HepG2 (cell line): Measurements from ENCODE around the gene SPATA21. TPM values are rescaled to one million over a fixed set of nuclear protein-coding genes. Genes with fewer than 3 reads are reported as not detected.

Experiments used
- ATF7 ChIP-seq, 2 experiments: fragments of 450-650 bp in 1 of 2; sonication (generic) in 1 of 2; formaldehyde crosslinking in 1 of 2; IDR thresholded peaks; 2 replicates each; pipeline versions ENCODE4 v1.4.0 to v1.6.1; 2016 to 2020; ENCODE audit warnings: antibody characterized with exemption in 1 of 2, mild to moderate bottlenecking in 1 of 2, missing genetic modification reagents in 1 of 2
- ATM ChIP-seq: fragments of 450-650 bp; IDR thresholded peaks from 2 replicates; pipeline ENCODE4 v1.7.1; 2017; ENCODE audit warnings: mild to moderate bottlenecking, borderline replicate concordance
- DMAP1 ChIP-seq: IDR thresholded peaks from 2 replicates; pipeline ENCODE4 v1.6.1; 2016
- MBD4 ChIP-seq: IDR thresholded peaks from 2 replicates; pipeline ENCODE4 v1.6.1; 2012; ENCODE audit warnings: low read length, inconsistent platforms, borderline replicate concordance
- RFXANK ChIP-seq: IDR thresholded peaks from 2 replicates; pipeline ENCODE4 v1.6.1; 2016
- SETDB1 ChIP-seq: sonication (generic); formaldehyde crosslinking; IDR thresholded peaks from 2 replicates; pipeline ENCODE4 v1.5.1; 2020; ENCODE audit warnings: missing genetic modification reagents, mild to moderate bottlenecking, borderline replicate concordance
- SRSF4 ChIP-seq: fragments of 200-400 bp; formaldehyde crosslinking; IDR thresholded peaks from one replicate; pipeline ENCODE4 v1.6.1; 2018; ENCODE audit warnings: mild to moderate bottlenecking, low read depth, low read length, moderate library complexity; ENCODE audit not compliant: poor library complexity, severe bottlenecking
- TAF1 ChIP-seq: sonication (generic); formaldehyde crosslinking; IDR thresholded peaks from 2 replicates; pipeline ENCODE4 v1.4.0; 2020; ENCODE audit warnings: missing genetic modification reagents
- TEAD3 ChIP-seq: optimal IDR thresholded peaks from 2 replicates; pipeline ENCODE3; 2016; ENCODE audit warnings: borderline replicate concordance
- ZNF12 ChIP-seq: sonication (generic); formaldehyde crosslinking; IDR thresholded peaks from 2 replicates; pipeline ENCODE4 v1.5.0; 2020; ENCODE audit warnings: missing genetic modification reagents
- ZNF264 ChIP-seq: sonication (generic); formaldehyde crosslinking; IDR thresholded peaks from 2 replicates; pipeline ENCODE4 v1.4.0; 2020; ENCODE audit warnings: missing genetic modification reagents
- ZNF30 ChIP-seq: sonication (generic); formaldehyde crosslinking; IDR thresholded peaks from 2 replicates; pipeline ENCODE4 v1.5.0; 2020; ENCODE audit warnings: mild to moderate bottlenecking, missing genetic modification reagents
- ZNF337 ChIP-seq: sonication (generic); formaldehyde crosslinking; IDR thresholded peaks from 2 replicates; pipeline ENCODE4 v1.5.1; 2020; ENCODE audit warnings: missing genetic modification reagents, low read depth, mild to moderate bottlenecking, borderline replicate concordance
- ZNF883 ChIP-seq: sonication (generic); formaldehyde crosslinking; IDR thresholded peaks from 2 replicates; pipeline ENCODE4 v1.5.1; 2020; ENCODE audit warnings: mild to moderate bottlenecking, missing genetic modification reagents; ENCODE audit errors: not compliant biosample characterization
- polyA plus RNA-seq, 8 experiments: library from polyadenylated mRNA; depleted of rRNA in 3 of 8; stranded (reverse) in 7 of 8; unstranded in 1 of 8; fragments of >200 nt; fragmentation: Illumina TruSeq in 4 of 8; extraction: Trizol in 4 of 8; gene quantifications; 2 replicates each; pipeline versions ENCODE4 v1.2.1 to v1.2.3, GENCODE V29; 2011 to 2016; ENCODE audit warnings: low read depth in 4 of 8, missing spikeins in 1 of 8, mixed read lengths in 1 of 8; ENCODE audit not compliant: insufficient read depth in 1 of 8
- total RNA-seq, 5 experiments: library from RNA; depleted of rRNA; stranded (reverse); fragments of >200 nt; fragmentation: Illumina TruSeq; extraction: Trizol; gene quantifications; 2 replicates each; pipeline ENCODE4 v1.2.3, GENCODE V29; 2016; ENCODE audit warnings: low read depth in 1 of 5
- TF ChIP-seq, protein P1 (sequence below): IDR thresholded peaks from 2 replicates; pipeline ENCODE4 v1.6.1; 2016; ENCODE audit warnings: missing genetic modification reagents, missing compliant biosample characterization
- TF ChIP-seq, protein P2 (sequence below): sonication (generic); formaldehyde crosslinking; IDR thresholded peaks from 2 replicates; pipeline ENCODE4 v1.5.0; 2020; ENCODE audit warnings: mild to moderate bottlenecking, missing genetic modification reagents
- TF ChIP-seq, protein P3 (sequence below): sonication (generic); formaldehyde crosslinking; IDR thresholded peaks from 2 replicates; pipeline ENCODE4 v1.8.0; 2022; ENCODE audit warnings: mild to moderate bottlenecking, missing genetic modification reagents, moderate library complexity
- TF ChIP-seq, protein P4 (sequence below): sonication (generic); formaldehyde crosslinking; IDR thresholded peaks from 2 replicates; pipeline ENCODE4 v1.4.0; 2020; ENCODE audit warnings: mild to moderate bottlenecking, missing genetic modification reagents

SPATA21 gene
- total and polyA plus RNA-seq, 2 of the 13 experiments (the other 11 are each of a cell fraction or from before 2014, with no cell fraction given): 0.80 to 1.4 TPM

DNA sequence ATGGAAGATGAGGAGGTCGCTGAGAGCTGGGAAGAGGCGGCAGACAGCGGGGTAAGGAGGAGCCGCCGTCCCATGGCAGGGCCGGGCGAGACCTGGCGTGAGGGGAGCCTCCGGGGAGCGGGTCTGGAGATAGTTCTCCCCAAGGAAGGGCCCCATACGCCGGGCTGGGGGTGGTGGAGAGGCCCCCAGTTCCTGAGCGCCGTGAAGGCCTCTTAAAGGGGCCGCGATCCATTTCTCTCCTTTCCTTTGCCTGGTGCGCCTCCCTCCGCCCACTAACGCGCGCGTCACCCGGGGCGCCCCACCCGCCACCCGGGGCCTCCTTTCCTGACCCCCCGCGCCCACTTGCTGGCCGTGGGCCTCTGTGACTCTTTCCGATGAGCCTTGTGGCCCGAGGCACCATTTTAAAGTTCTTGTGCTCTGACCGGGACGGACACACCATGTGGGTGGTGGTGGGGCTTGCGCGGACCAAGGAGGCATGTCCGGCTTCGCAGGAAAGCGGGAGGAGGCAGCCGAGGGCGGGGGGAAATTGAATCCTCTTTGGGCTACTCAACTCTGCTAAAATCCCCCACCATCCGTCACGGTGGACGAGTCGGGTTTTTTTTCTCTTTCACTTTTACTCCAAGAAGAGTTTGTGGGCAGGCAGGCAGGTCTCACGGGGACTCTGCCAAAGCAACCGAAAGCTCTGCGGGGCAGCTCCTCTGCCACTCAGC, 69.8 kb downstream of the SPATA21 start (continued):
- TF ChIP-seq, protein P1, sequence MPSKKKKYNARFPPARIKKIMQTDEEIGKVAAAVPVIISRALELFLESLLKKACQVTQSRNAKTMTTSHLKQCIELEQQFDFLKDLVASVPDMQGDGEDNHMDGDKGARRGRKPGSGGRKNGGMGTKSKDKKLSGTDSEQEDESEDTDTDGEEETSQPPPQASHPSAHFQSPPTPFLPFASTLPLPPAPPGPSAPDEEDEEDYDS (CRISPR knock-in tag): no peak; the same call in 1 of the 2 replicates
- TF ChIP-seq TAF1: peak; percentile 72; the same call in 1 of the 2 replicates
- no peak for TF ChIP-seq SETDB1 (CRISPR knock-in tag)
- no peak for TF ChIP-seq ATM
- TF ChIP-seq, protein P2, sequence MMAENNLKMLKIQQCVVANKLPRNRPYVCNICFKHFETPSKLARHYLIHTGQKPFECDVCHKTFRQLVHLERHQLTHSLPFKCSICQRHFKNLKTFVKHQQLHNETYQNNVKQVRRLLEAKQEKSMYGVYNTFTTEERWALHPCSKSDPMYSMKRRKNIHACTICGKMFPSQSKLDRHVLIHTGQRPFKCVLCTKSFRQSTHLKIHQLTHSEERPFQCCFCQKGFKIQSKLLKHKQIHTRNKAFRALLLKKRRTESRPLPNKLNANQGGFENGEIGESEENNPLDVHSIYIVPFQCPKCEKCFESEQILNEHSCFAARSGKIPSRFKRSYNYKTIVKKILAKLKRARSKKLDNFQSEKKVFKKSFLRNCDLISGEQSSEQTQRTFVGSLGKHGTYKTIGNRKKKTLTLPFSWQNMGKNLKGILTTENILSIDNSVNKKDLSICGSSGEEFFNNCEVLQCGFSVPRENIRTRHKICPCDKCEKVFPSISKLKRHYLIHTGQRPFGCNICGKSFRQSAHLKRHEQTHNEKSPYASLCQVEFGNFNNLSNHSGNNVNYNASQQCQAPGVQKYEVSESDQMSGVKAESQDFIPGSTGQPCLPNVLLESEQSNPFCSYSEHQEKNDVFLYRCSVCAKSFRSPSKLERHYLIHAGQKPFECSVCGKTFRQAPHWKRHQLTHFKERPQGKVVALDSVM: no peak; the same call in 1 of the 2 replicates
- peak; percentile 66; the same call in 1 of the 2 replicates for TF ChIP-seq ZNF264 (CRISPR knock-in tag)
- TF ChIP-seq ZNF883 (CRISPR knock-in tag): peak; percentile 80
- no peak for TF ChIP-seq MBD4
- TF ChIP-seq RFXANK (CRISPR knock-in tag): no peak
- TF ChIP-seq SRSF4: no peak
- TF ChIP-seq DMAP1 (CRISPR knock-in tag): peak; percentile 71
- TF ChIP-seq, protein P3, sequence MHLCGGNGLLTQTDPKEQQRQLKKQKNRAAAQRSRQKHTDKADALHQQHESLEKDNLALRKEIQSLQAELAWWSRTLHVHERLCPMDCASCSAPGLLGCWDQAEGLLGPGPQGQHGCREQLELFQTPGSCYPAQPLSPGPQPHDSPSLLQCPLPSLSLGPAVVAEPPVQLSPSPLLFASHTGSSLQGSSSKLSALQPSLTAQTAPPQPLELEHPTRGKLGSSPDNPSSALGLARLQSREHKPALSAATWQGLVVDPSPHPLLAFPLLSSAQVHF: no peak
- no peak for TF ChIP-seq ZNF30
- peak; percentile 61; the same call in 1 of the 2 replicates for TF ChIP-seq ZNF12 (CRISPR knock-in tag)
- TF ChIP-seq, protein P4, sequence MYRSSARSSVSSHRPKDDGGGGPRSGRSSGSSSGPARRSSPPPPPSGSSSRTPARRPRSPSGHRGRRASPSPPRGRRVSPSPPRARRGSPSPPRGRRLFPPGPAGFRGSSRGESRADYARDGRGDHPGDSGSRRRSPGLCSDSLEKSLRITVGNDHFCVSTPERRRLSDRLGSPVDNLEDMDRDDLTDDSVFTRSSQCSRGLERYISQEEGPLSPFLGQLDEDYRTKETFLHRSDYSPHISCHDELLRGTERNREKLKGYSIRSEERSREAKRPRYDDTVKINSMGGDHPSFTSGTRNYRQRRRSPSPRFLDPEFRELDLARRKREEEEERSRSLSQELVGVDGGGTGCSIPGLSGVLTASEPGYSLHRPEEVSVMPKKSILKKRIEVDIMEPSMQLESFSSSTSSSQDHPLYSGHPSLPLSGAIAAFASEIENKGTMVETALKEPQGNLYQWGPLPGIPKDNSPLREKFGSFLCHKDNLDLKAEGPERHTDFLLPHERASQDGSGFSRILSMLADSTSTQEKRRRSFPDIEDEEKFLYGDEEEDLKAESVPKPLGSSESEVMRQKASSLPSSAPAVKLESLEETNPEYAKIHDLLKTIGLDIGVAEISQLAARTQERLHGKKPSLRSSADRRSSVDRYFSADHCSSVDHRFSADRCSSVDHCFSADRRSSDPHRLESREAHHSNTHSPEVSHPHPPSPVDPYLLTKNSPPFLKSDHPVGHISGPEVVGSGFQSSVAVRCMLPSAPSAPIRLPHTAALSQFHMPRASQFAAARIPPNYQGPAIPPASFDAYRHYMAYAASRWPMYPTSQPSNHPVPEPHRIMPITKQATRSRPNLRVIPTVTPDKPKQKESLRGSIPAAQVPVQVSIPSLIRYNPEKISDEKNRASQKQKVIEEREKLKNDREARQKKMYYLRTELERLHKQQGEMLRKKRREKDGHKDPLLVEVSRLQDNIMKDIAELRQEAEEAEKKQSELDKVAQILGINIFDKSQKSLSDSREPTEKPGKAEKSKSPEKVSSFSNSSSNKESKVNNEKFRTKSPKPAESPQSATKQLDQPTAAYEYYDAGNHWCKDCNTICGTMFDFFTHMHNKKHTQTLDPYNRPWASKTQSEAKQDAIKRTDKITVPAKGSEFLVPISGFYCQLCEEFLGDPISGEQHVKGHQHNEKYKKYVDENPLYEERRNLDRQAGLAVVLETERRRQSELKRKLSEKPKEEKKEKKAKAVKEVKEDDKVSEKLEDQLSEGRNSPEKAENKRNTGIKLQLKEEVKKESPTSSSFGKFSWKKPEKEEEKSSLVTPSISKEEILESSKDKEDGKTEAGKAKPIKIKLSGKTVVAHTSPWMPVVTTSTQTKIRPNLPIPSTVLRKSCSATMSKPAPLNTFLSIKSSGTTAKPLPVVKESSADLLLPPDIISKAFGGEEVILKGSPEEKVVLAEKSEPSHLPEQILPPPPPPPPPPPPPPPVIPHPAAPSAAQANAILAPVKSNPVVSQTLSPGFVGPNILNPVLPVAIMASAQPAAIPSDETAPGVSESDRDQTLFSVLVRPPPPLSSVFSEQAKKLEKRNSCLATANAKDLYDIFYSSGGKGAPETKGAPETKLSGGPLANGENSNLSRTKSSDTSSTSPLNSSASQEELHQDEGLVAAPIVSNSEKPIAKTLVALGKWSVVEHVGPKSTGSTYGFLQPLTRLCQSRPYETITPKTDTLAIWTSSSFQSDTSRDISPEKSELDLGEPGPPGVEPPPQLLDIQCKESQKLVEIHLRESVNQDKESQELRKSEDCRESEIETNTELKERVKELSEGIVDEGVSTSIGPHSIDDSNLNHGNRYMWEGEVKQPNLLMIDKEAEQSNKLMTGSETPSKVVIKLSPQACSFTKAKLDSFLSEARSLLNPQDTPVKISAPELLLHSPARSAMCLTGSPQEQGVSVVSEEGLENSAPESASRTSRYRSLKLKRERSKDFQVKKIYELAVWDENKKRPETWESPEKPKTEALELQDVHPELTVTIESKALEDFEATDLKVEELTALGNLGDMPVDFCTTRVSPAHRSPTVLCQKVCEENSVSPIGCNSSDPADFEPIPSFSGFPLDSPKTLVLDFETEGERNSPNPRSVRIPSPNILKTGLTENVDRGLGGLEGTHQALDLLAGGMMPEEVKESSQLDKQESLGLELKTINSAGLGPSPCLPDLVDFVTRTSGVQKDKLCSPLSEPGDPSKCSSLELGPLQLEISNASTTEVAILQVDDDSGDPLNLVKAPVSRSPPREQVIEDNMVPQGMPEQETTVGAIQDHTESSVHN (CRISPR knock-in tag): no peak
- TF ChIP-seq ATF7 (IDR thresholded peaks at IDR 0.05): no peak
- no peak for TF ChIP-seq ATF7 (CRISPR knock-in tag; IDR thresholded peaks at IDR 0.05)
- TF ChIP-seq ZNF337 (CRISPR knock-in tag): no peak
- TF ChIP-seq TEAD3 (CRISPR knock-in tag): no peak
